ENCODE data around the gene RNU4-1.
"Not testable (repeated sequence)": the region's sequence is repeated elsewhere in the genome, so short reads cannot be mapped to it uniquely, and the experiment has no call there.

Gene RNU4-1

DNA sequence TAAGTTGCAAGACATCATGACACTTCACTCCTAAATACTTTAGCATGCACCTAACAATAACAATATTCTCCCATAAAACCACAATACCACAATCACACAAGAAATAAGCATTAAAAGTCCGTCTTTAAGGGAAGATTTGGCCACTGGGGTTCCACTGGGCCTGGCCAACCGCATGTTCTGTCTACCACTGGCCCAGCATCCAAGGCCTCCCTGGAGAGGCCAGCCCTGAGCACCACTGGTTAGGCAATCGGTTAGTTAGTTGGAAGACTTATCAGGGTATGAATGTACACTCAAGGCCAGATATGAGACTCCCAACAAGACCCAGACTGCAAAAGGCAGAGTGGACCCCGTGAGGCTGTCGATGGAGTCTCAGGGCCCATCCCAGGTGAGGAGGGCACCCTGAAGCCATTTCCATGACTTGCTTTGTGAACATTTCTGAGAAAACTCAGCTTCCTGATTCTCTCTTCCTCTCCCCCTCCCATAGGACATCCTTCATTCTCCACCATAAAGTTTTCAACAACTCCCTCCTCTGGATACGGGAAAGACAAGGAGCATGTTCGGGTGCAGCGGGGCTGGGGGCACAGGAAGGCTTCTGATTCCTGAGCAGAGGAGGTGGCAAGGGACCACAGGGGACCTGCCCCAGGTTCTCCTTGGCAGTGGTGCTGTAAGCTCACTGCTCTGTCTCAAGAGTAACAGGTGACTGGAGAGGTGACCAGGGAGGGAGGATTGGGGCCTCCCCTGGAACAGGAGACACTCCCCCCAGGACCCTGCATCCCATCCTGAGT, 33.4 kb downstream of the RNU4-1 start:
- no peak overlapping the region for H3K4me3 ChIP-seq (ENCODE audit: low read length)
- H3K36me3 ChIP-seq (ENCODE audit: insufficient read depth, low read length): peaks cover 4% of the 10 kb centered on the region
- no peaks in the 10 kb centered on the region for H3K9me3 ChIP-seq (ENCODE audit: low read length)
- H3K4me1 ChIP-seq (ENCODE audit: insufficient read depth, low read length): peaks cover 15% of the 10 kb centered on the region
- no peak overlapping the region for H2AFZ ChIP-seq (ENCODE audit: low read depth, low read length)
- no peaks in the 10 kb centered on the region for H3K27me3 ChIP-seq (ENCODE audit: insufficient read depth, low read length)

DNA sequence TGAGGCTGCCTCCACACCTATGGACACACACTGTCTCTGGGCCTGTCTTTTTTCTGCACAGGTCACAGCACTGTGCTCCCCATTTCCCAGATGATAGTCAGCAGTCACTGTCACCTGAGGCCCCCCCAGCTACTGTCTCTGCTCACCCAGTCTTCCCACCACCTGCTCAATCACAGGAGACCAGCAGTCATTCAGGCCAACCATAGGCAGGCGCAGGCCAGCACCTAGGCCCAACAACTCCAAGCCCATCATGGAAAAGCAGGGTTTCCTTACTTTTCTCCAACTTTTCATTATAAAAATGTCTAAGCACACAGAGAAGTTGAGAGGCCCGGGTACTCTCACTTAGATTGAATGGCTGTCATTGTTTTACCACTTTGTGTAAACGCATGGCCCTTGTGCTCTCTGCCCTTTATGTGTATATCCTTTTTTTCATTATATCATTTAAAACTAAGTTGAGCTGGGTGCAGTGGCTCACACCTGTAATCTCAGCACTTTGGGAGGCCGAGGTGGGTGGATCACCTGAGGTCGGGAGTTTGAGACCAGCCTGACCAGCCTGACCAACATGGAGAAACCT, 34.6 kb downstream of the RNU4-1 start:
- Histone ChIP-seq H3K9me3 (ENCODE audit: low read length) (no peaks in the 10 kb centered on the region), H2AFZ (ENCODE audit: low read depth, low read length) (no peak overlapping the region), H3K4me3 (ENCODE audit: low read length) (no peak overlapping the region), H3K4me1 (ENCODE audit: insufficient read depth, low read length) (peaks cover 3% of the 10 kb centered on the region), H3K36me3 (ENCODE audit: insufficient read depth, low read length) (peaks cover 6% of the 10 kb centered on the region), H3K27me3 (ENCODE audit: insufficient read depth, low read length) (no peaks in the 10 kb centered on the region)

DNA sequence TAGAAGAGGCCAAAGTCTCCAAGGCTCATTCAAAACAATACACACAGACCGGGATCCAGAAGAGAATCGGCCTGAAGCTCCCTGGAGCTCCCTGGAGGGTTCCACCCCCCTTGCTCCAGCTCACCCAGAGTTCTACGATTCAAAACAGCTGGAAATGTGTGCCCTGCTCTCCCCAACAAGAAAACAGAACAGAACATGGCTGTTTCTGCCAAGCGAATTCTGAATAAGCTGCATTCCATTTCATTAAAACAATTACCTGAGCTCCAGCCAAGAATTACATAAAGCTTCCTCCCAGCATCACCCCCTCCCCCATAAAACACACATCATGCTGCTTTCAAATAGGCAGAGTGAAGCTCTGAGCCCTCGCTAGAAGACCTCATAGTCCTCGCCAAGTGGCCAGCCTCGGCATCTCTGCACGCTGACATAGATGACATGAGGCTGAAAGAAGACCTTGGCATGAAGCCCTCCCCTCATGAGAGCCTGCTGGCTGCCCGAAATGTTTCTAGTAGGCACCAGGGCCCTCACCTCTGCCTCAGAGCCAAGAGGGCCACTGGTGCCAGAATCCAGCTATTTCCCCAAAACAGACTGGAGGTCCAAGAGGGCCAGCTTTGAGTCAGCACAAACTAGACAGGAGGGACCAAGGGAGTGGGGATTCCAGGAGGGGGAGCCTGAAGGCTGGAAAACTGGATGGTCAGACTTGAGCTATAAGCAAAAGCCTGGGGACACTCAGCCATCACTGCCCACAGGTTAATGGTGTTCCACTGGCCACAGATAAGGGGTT, 35.8 kb downstream of the RNU4-1 start:
- no peak overlapping the region for H2AFZ ChIP-seq (ENCODE audit: low read depth, low read length)
- no peak overlapping the region for H3K4me3 ChIP-seq (ENCODE audit: low read length)
- no peaks in the 10 kb centered on the region for H3K9me3 ChIP-seq (ENCODE audit: low read length)
- no peaks in the 10 kb centered on the region for H3K4me1 ChIP-seq (ENCODE audit: insufficient read depth, low read length)
- H3K36me3 ChIP-seq (ENCODE audit: insufficient read depth, low read length): peaks cover 6% of the 10 kb centered on the region
- H3K27me3 ChIP-seq (ENCODE audit: insufficient read depth, low read length): no peaks in the 10 kb centered on the region

DNA sequence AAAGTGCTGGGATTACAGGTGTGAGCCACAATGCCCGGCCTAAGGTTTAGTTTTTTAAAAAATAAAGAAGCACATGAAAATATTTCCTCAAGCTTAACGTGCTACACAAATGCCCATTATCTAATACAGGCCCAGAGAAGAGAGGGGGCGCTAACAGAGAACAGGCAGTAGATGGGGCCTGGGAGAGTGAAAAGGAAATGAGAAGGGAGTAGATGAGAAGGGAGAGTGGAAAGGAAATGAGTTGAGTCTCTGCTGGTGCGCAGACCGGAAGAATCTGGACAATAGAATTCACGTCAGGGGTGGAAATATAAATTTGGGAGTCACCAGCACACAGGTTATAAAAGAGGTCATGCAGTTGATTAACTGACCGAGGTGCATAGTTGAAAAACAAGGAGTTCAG, 38.2 kb downstream of the RNU4-1 start:
- Histone ChIP-seq H3K36me3 (ENCODE audit: insufficient read depth, low read length) (peaks cover 6% of the 10 kb centered on the region), H3K4me3 (ENCODE audit: low read length) (no peak overlapping the region), H2AFZ (ENCODE audit: low read depth, low read length) (no peak overlapping the region), H3K27me3 (ENCODE audit: insufficient read depth, low read length) (no peaks in the 10 kb centered on the region), H3K4me1 (ENCODE audit: insufficient read depth, low read length) (no peaks in the 10 kb centered on the region), H3K9me3 (ENCODE audit: low read length) (no peaks in the 10 kb centered on the region)

DNA sequence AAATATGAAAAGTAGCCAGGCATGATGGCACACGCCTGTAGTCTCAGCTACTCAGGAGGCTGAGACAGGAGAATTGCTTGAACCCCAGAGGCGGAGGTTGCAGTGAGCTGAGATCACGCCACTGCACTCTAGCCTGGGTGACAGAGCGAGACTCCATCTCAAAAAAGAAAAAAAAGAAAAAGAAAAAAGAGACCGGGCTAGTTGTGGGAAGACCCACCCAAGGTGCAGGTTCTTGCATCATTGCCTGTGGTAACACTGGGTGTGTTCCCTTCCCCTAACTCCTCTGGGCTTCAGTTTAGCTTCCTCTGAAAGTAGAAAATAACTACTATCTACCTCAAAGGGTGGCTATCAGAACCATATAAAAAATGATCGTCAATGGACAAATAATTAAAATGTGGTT, 39.7 kb downstream of the RNU4-1 start:
- not testable (repeated sequence) for H3K9me3 ChIP-seq (ENCODE audit: low read length); H3K4me3 ChIP-seq (ENCODE audit: low read length); H2AFZ ChIP-seq (ENCODE audit: low read depth, low read length); H3K4me1 ChIP-seq (ENCODE audit: insufficient read depth, low read length); H3K27me3 ChIP-seq (ENCODE audit: insufficient read depth, low read length); H3K36me3 ChIP-seq (ENCODE audit: insufficient read depth, low read length)

DNA sequence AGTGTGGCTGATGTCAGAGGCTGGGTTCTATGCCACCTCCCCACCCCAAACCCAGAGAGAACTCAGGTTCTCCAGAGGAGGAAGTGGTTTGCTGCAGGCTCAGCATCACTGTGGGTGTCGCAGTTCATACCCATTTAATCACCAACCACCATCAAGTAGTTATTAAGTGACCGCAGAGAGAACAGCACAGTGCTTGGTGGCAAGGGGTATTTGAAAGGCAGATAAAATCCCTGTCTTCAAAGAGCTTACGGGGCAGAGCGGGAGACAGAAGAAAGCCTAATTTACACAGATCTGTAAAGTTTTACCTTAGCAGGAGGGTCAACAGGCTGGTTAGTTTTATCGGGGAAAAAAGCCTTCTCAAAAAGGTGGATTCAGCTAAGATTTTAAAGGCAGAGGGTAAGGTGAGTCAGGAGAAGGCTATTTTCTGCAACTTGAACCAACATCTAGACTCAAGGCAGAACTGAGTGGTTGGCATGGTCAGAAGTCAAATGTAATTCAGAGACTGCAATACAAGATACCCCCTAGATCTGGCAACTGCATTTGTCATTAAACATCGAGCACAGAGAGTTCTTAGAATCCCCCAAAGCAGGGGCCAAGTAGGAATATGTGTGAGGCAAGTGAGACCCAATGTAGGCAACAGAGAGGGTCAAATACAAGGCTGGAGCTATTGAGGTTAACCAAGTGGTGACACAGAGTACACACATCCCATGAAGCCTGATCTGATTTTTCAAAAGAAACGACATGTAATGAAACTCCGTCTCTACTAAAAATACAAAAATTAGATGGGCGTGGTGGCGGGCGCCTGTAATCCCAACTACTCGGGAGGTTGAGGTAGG, 40.7 kb downstream of the RNU4-1 start:
- H3K4me1 ChIP-seq (ENCODE audit: insufficient read depth, low read length): no peaks in the 10 kb centered on the region
- H2AFZ ChIP-seq (ENCODE audit: low read depth, low read length): no peak overlapping the region
- H3K36me3 ChIP-seq (ENCODE audit: insufficient read depth, low read length): peaks cover 6% of the 10 kb centered on the region

DNA sequence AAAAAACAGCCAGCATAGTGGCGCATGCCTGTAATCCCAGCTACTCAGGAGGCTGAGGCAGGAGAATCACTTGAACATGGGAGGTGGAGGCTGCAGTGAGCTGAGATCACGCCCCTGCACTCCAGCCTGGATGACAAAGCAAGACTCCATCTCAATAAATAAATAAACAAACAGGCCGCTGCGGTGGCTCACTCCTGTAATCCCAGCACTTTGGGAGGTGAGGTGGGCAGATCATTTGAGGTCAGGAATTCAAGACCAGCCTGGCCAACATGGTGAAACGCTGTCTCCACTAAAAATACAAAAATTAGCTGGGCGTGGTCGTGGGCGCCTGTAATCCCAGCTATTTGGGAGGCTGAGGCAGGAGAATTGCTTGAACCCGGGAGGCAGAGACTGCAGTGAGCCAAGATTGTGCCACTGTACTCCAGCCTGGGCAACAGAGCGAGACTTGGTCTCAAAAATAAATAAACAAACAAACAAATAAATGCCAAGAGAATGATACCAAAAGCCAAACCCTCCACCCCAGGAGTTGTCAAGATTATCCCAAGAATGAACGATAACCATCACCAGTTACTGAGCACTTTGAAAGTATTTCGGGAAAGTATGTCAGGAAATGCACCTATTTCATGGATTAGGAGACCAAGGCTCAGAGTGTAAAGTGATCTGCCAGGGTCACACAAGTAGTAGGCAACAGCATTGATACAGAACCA, 41.5 kb downstream of the RNU4-1 start:
- not testable (repeated sequence) for H2AFZ ChIP-seq (ENCODE audit: low read depth, low read length); H3K4me3 ChIP-seq (ENCODE audit: low read length); H3K27me3 ChIP-seq (ENCODE audit: insufficient read depth, low read length); H3K4me1 ChIP-seq (ENCODE audit: insufficient read depth, low read length); H3K36me3 ChIP-seq (ENCODE audit: insufficient read depth, low read length); H3K9me3 ChIP-seq (ENCODE audit: low read length)

More for the DNA sequence above, 40.7 kb downstream of the RNU4-1 start:
- Histone ChIP-seq H3K4me3 (ENCODE audit: low read length) (no peak overlapping the region), H3K9me3 (ENCODE audit: low read length) (peaks cover 3% of the 10 kb centered on the region), H3K27me3 (ENCODE audit: insufficient read depth, low read length) (no peaks in the 10 kb centered on the region)

DNA sequence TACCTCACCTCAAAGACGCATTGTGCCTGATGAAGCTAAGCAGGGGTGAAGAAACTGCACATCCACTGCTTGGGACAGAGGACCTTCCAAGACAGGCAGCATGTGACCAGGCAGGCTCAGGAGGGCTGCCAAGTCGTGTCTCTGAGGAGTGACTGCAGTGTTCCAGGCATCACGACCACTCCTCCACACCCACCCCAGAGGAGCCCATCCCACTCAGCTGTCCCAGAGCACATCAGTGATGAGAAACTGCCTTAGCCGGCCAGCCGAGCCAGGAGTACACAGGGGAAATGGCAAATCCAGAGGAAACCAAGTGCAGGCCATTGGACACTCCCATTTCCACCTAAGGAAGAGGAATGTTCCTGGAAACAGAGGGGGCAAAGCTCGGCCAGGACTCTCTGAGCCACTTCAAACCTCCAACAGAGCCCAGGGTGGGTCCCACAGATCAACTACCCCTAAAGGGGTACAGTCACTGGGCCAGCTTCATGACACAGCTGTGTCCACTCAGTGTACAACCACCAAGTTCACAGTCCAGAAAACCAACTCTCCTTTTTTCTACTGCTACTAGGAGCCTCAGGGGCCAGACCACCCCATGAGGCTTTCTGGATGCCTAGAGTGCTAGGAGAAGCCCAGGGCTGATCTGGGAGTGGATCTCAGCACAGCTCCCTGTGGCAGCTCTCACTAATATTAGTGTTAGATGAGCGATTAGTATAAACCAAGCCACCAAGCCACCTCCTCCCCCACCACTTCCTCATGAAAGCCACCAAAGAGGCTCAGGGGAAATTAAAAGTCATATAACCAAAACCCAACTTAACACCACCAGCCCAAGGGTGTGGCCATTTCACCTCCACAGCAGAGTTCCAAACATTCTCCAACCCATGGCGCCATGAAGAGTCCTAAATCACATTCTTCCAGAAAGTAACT, 42.9 kb downstream of the RNU4-1 start:
- Histone ChIP-seq H3K9me3 (ENCODE audit: low read length) (peaks cover 3% of the 10 kb centered on the region), H3K4me3 (ENCODE audit: low read length) (no peak overlapping the region), H3K27me3 (ENCODE audit: insufficient read depth, low read length) (no peaks in the 10 kb centered on the region), H3K4me1 (ENCODE audit: insufficient read depth, low read length) (peaks cover 2% of the 10 kb centered on the region), H2AFZ (ENCODE audit: low read depth, low read length) (no peak overlapping the region), H3K36me3 (ENCODE audit: insufficient read depth, low read length) (peaks cover 6% of the 10 kb centered on the region)

DNA sequence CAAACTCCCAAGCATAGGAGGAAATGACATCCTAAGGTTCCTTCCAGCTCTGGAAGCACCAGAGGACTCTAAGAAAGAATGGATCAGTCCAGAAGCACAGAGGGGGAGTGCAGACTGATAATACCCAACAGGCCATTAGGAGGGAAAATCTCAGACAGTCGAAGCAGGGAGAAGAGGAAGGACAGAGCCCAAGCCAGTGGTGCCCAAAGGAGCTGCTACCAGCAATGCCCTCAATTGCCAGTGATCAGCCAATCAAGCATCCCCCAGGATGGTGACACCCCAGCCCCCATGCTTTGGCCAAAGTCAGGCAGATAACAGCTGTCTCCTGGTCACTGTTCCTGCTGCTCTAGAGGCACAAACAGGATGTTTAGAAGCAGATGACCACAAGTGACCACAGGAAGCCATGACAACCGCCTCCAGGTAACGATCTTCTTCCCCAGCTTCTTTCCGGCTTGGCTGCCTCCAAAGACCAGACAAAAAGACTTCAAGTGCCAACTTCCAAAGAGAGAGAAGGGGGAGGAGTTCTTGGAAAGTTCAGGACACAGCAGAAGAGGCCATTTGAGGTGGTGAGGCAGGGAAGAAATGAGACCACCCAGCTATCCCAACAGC, 43.7 kb downstream of the RNU4-1 start:
- Histone ChIP-seq H3K36me3 (ENCODE audit: insufficient read depth, low read length) (peaks cover 2% of the 10 kb centered on the region), H3K4me1 (ENCODE audit: insufficient read depth, low read length) (peaks cover 6% of the 10 kb centered on the region), H2AFZ (ENCODE audit: low read depth, low read length) (no peak overlapping the region), H3K27me3 (ENCODE audit: insufficient read depth, low read length) (no peaks in the 10 kb centered on the region), H3K4me3 (ENCODE audit: low read length) (no peak overlapping the region), H3K9me3 (ENCODE audit: low read length) (peaks cover 3% of the 10 kb centered on the region)

DNA sequence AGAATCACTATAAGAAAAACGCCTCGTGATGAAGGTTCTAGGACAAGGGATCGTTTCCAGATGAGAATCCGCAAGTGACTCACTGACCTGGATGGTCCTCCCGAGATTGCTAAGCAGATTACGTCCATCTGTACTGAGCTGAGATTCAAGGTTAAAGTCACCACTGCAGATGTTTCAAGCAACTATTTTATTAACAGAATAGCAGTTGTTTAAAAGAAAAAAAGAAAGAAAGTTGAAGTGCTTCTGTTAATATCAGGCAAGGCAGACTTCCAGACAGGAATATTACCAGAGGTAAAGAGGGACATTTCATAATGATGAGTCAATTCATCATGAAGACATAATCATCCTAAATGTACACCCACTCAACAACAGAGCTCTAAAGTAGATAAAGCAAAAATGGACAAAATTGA, 45.4 kb downstream of the RNU4-1 start:
- Histone ChIP-seq H3K36me3 (ENCODE audit: insufficient read depth, low read length) (no peaks in the 10 kb centered on the region), H3K4me1 (ENCODE audit: insufficient read depth, low read length) (peaks cover 6% of the 10 kb centered on the region), H3K27me3 (ENCODE audit: insufficient read depth, low read length) (no peaks in the 10 kb centered on the region), H2AFZ (ENCODE audit: low read depth, low read length) (no peak overlapping the region), H3K4me3 (ENCODE audit: low read length) (no peak overlapping the region), H3K9me3 (ENCODE audit: low read length) (peaks cover 3% of the 10 kb centered on the region)

DNA sequence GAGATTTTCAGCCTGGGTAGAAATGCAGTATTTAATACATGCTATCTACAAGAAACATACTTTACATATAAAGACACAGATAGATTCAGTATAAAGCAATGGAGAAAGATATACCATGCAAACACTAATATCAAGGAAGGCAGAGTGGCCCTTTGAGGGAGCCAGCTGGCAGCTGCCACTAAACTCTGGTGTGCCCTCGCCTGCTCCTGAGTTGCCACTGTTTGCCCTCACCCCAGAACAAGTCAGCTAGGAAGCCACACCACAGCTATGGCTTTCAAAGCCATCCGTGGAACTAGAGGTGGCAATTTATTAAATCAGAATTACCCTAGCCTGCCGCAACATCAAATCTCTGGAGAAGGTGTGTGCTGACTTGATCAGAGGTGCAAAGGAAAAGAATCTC, 45.9 kb downstream of the RNU4-1 start:
- Histone ChIP-seq H2AFZ (ENCODE audit: low read depth, low read length) (no peak overlapping the region), H3K9me3 (ENCODE audit: low read length) (peaks cover 3% of the 10 kb centered on the region), H3K27me3 (ENCODE audit: insufficient read depth, low read length) (no peaks in the 10 kb centered on the region), H3K4me3 (ENCODE audit: low read length) (no peak overlapping the region), H3K36me3 (ENCODE audit: insufficient read depth, low read length) (no peaks in the 10 kb centered on the region), H3K4me1 (ENCODE audit: insufficient read depth, low read length) (peaks cover 6% of the 10 kb centered on the region)

Measured in neuron (in vitro differentiated cells).